Dedifferentiated amniotic fluid mesenchymal stem cell (primary cell): Measurements from ENCODE around the gene SNX27.
"Not testable (repeated sequence)": the region's sequence is repeated elsewhere in the genome, so short reads cannot be mapped to it uniquely, and the experiment has no call there.

Source experiments
- DNase-seq: peaks from one replicate; pipeline ENCODE4 v3.0.0-alpha.2; 2016; ENCODE audit errors: extremely low spot score

Gene SNX27

GRCh38 chr1:151611832-151612500 lies at the start of gene SNX27:
TSS of gene SNX27 (plus strand) at chr1:151612050. CDS start at chr1:151612202, 152 bp downstream.
- peak; percentile 93 for DNase-seq

GRCh38 chr1:151562661-151563060 lies 49.2 kb upstream of the SNX27 start:
- no peak for DNase-seq

- DNase-seq, result no peak
Observed at GRCh38 chr1:151563376-151563775, 48.5 kb upstream of the SNX27 start.

- no peak for DNase-seq
Observed at GRCh38 chr1:151565502-151566189, 46.2 kb upstream of the SNX27 start.

DNA sequence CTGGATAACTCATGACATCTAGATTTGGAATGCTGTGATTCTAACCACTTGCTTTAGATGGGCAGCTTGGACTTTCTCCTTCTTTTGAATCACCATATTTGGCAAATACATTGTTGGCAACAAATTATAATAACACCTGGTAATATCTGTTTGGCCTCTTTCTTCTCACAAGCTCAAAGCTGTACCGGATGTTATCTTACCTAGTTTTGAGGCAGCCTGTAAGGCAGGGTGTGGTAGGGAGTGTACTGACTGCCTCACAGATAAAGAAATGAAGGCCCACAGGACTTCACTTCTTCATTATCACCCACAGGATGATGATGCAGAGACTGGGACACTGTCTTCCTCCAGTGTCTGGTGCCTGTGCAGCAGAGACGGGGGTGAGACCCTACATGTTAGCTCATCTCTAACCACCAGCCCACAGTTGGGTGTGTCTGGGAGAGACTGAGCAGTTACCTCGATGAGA lies 43.2 kb upstream of the SNX27 start:
- no peak for DNase-seq

GRCh38 chr1:151570819-151571218 lies 41.0 kb upstream of the SNX27 start:
- DNase-seq, result no peak

DNA sequence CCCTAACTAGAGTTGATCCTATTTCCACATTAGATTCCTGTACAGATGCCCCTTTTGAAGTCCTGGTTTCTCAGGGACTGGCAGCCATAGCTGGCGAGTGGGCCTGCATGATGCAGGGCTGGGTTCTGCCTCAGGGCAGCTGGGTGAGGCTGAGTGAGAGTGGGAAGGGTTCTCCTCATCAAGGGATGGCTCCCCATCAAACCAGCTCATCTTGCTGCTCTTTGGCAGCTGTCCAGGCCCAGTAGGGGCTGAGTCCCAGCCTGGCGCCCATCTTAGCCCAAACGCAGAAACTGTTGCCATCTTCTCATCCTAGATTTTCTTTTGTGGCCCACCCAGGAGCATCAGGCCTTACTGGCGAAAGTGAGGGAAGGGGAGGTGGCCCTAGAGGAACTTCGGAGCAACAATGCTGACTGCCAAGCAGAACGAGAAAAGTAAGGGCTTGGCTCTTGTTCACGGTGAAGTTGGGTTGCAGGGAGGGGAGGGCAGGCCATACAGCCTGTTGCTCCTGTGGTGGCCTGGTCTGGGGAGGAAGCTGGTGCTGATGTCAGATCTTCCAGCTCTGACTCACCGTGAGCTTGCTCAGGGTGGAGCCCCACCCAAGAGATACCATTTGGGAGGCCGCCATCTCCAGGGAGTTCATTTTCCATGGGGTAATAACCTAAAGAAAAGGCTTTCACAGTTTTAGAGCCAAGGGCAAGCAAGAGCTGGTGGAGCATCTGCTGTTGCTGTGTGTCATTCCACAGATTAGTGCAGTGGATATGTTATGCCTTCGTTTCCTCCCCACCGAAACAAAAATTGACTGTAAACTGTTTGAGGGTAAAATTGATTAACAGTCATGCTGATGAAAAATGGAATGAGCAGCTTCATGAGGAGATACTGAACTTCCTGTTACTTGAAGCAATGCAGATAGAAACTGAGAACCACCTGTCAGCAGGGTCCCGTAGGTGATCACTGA lies 37.0 kb upstream of the SNX27 start:
- DNase-seq, result peak; percentile 53

GRCh38 chr1:151577173-151577572 lies 34.7 kb upstream of the SNX27 start:
- DNase-seq, result no peak

DNA sequence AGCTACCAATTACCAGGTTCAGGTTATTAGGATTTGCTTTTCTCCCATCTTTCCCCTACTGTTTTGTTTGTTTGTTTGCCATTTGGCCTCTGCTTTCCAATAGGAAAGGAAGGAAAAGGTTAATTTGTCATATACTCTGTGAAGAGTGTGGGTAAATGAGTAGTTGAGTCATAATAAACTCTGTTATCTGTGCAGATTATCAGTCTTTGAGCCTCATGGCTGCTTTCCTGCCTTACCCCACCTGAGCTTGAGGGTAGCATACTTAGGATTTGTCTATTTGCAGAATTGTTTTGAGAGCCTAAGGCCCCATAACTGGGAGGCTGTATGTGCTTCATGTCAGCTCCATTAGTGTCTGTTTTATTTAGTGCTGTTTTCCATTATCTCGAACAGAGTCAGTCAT lies 32.9 kb upstream of the SNX27 start:
- DNase-seq, result no peak

DNA sequence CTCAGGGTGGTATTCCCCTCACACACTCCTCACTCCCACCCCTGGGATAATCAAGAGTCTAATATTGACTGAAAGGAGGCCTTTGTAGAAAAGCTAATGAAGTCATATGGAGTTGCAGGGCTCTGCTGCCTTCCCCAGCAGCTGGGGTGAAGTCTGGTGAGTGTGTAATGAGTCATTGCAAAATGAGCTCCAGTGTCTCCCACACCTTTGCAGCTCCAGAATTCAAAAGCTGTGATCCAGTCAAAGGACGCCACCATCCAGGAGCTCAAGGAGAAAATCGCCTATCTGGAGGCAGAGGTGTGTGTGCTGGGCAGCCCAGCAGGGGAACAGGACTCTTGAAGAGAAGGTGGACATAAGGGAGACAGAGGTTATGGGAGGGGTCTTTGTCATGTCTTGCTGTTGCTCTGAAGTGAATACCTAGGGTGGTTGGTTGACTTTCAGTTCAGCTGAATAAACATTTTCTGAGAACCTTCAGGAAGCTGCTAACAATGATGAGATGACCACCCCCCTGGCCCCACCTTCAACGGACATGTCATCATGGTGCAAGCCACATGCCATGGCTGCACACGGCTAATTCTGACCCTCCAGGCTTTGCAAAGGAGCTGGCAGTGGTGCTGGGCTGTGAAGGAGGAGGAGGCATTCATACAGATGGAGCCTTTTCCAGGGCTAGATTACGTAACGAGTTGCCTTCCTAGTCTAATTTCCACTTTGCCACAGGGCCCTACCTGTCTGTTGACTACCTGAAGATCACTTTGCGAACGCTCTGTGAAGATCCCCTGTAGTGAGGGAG lies 32.2 kb upstream of the SNX27 start:
- no peak for DNase-seq

DNA sequence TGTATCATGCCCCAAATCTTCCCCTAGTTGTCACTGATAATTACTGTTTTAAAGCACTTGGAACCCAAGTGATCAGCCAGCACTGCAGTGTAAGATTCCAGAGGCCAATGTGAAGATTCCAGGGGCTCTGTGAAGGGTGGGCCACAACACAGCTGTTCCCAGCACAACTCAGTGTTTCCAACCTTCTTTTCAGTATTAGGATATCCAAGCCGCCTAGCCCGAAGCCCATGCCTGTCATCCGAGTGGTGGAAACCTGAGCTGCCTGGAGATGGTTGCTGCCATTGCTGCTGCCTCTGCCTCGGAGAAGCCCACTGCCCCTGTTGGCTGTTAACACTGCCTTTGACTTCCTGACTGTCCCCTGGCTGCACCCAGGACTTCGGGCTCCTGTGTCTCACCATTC lies 30.4 kb upstream of the SNX27 start:
- no peak for DNase-seq

GRCh38 chr1:151581921-151582320 lies 29.9 kb upstream of the SNX27 start:
- DNase-seq, result no peak

DNA sequence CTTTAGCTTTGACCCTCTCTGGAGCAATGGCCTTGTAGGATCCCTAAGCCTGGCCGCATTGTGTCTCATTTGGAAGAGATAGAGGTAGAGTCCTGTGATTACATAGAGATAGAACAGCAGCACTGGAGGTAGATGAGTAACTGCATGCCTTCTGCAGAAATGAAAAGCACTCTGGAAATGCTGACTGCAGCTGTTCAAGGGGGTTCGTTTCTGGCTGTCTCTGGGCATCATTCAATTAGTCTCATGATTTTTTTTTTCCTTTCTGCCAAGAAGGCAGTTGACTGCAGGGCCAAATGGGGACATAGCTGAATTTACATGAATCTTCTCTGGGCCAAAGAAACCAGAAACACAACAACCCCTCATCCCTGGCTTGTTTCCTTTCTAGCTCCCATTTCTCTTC lies 28.1 kb upstream of the SNX27 start:
- no peak for DNase-seq

DNA sequence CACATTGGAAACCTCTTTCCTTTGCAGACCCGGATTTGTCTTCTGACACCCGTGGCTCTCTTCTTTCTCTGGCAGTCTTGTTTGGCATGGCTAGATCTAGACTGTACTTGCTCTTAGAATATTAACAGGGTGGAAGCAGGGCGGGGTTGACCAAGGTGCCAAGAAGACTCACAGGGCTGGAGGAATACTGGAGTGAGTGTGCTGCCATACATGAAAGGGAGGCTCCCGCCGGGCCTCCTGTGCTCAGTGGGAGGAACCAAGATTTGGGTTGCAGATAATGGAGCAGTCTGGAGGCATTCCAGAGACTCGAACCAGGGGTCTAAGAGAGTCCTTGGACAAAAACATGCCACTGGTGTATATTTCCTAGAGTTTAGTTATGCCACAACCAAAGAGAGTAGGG lies 27.6 kb upstream of the SNX27 start:
- no peak for DNase-seq

- no peak for DNase-seq
Observed at GRCh38 chr1:151584780-151585179, 27.1 kb upstream of the SNX27 start.

DNA sequence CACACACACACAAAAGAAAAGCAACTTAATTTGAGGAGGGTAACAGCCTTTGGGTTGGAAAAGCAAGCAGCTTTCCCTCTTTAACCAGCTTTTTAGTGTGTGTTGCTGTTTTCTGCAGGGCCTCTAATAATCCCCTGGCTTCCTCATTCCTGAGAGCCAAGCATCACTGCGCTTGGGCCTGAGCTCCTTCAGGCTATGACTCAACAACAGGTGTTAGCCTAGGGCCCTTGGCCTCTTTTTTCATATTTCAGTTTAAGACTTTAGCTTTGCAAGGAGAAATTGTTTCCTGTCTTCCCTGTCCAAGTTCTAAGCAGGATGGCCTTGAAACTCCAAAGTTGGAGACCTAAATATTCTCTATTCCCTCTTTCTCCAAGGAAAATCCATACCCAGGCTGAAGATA lies 26.2 kb upstream of the SNX27 start:
- no peak for DNase-seq

GRCh38 chr1:151590961-151591360 lies 20.9 kb upstream of the SNX27 start:
- DNase-seq, result no peak

DNA sequence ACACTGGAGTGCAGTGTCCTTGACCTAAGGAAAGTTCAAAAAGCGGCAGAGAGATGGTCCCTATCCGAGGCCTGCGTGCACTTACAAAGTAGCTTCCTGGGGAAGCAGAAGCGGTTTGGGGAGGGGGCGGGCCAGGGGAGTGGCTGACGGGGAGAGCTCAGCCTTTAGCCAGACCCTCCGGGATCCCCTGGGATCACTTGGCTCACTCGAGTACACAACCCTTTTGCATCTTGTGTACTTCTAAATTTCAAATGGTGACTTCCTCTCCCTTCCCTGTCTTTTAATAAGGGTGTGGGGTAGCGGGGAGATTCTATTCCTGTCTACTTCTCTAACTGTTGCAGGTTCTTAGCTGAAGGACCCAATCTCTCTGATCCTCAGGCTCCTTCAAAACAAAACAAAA lies 18.1 kb upstream of the SNX27 start:
- no peak for DNase-seq

- no peak for DNase-seq
Observed at GRCh38 chr1:151594143-151594625, 17.7 kb upstream of the SNX27 start.

DNA sequence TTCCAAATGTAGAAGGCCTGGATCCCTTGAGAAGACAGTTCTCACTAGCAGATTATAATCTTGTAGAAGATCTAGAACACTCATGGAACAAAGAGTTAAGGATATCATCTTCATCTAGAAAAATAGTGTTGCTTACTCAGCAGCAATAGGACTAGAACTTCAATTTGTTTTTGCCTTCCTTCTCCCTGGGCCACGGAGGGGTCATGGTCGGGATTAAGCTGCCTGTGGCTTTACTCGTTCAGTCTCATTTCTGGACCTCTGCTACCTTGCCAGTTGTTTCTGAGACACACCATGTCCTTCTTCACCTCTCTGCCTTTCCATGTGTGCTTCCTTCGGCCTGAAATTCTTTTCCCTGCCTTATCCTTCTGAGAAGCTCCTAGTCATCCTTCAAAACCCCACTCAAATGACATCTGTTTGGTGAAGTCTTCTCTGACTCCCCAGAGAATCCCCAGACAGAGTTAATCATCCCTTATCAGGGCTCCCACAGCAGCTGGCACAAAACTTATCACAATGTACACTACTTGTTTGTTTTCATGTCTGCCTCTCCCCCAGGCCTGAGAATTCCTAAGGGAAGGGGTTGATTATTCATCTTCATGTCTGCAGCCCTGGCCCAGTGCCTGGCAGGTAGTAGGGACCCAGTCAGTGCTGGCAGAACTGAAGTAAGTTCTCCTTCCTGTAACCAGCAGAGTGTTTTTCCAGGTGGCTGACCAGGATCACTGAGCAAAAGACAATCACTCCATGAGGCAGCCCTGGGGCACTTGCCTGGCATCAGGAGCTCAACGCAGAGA lies 15.5 kb upstream of the SNX27 start:
- no peak for DNase-seq

GRCh38 chr1:151602550-151602949 lies 9.3 kb upstream of the SNX27 start:
- not testable (repeated sequence) for DNase-seq
